Right ventricle myocardium inferior (tissue), 1 donor: Measurements from ENCODE around the gene FMC1. TPM values are rescaled to one million over a fixed set of nuclear protein-coding genes. Genes with fewer than 3 reads are reported as not detected.
"Not testable (repeated sequence)": the region's sequence is repeated elsewhere in the genome, so short reads cannot be mapped to it uniquely, and the experiment has no call there.

ENCODE experiments used
- ATAC-seq: fragments of 200-7000 bp; cut with Tn5 transposase; one replicate; pipeline ENCODE4 v1.9.1; 2020; ENCODE audit warnings: mild to moderate bottlenecking, moderate library complexity
- DNase-seq: peaks from one replicate; pipeline ENCODE4 v3.0.0; 2021; ENCODE audit errors: missing footprints
- intact Hi-C: fragments of 100-400 bp; cut with DNase I; formaldehyde crosslinking; loops from one replicate; pipeline ENCODE4 v1.11.0; 2022
- total RNA-seq: library from RNA; stranded (reverse); fragmentation: NEBNext Ultra II Directional; extraction: Animal tissue kit (Norgen Biotek cat#: 25700); gene quantifications from one replicate; pipeline ENCODE4 v1.2.1, GENCODE V29; 2021
- donor health status: DM: no; HTN: yes; CAD: no; lungs with severe emphysema.

The FMC1 gene
- total RNA-seq, 1 donor from 2014 or later, result 41.8 TPM

- DNase-seq (no peak), ATAC-seq (no peak)
- intact Hi-C loops, result no loop called here
Measured at GRCh38 chr7:139339025-139339424, 2.1 kb upstream of the FMC1 start.

GRCh38 chr7:139339698-139340036, 1.5 kb upstream of the FMC1 start:
- intact Hi-C loops, result loop anchor here (1.0 kb wide), 1 partner anchor 20 kb away; the partner anchor contains the start of gene LUC7L2
- ATAC-seq (no peak), DNase-seq (no peak)

- peak; percentile 99 for DNase-seq
- ATAC-seq, result peak; percentile 93
- intact Hi-C loops, result loop anchor here (1.0 kb wide), 1 partner anchor 19 kb away; the partner anchor contains the start of gene LUC7L2
Measured at GRCh38 chr7:139340037-139340807, 915 bp upstream of the FMC1 start.

- peak; percentile 89 for DNase-seq
- intact Hi-C loops, result loop anchor here (1.0 kb wide), 1 partner anchor 19 kb away; the partner anchor contains the start of gene LUC7L2
- ATAC-seq, result no peak
Measured at GRCh38 chr7:139340808-139341057, 404 bp upstream of the FMC1 start.

- intact Hi-C loops, result no loop called here
- DNase-seq, result no peak
Measured at GRCh38 chr7:139341776-139342226, 664 bp downstream of the FMC1 start.

GRCh38 chr7:139345042-139345441, 3.9 kb downstream of the FMC1 start:
- ATAC-seq (no peak), DNase-seq (no peak)
- intact Hi-C loops, result no loop called here

More at GRCh38 chr7:139341776-139342226, 664 bp downstream of the FMC1 start:
- ATAC-seq, result no peak

GRCh38 chr7:139351027-139351426, 9.9 kb downstream of the FMC1 start:
- intact Hi-C loops, result no loop called here
- ATAC-seq (no peak), DNase-seq (no peak)

GRCh38 chr7:139354729-139355128, 13.6 kb downstream of the FMC1 start:
- intact Hi-C loops, result loop anchor here (5.0 kb wide), 1 partner anchor 823 kb away; the partner anchor contains the start of gene KDM7A
- no peak for DNase-seq
- no peak for ATAC-seq

- ATAC-seq (no peak), DNase-seq (no peak)
- intact Hi-C loops, result loop anchor here (5.0 kb wide), 1 partner anchor 822 kb away; the partner anchor contains the start of gene KDM7A
Measured at GRCh38 chr7:139355320-139355719, 14.2 kb downstream of the FMC1 start.

GRCh38 chr7:139357729-139358506, 16.8 kb downstream of the FMC1 start:
- not testable (repeated sequence) for DNase-seq, ATAC-seq
- intact Hi-C loops, result loop anchor here (5.0 kb wide), 1 partner anchor 819 kb away; the partner anchor contains the start of gene KDM7A

GRCh38 chr7:139358541-139359365, 17.6 kb downstream of the FMC1 start:
- intact Hi-C loops, result loop anchor here (1.0 to 5.0 kb wide), 2 partner anchors 18 to 819 kb away; partner anchors contain the start of gene KDM7A
- ATAC-seq (peak; percentile 4), DNase-seq (no peak)

- intact Hi-C loops, result loop anchor here (1.0 to 5.0 kb wide), 2 partner anchors 19 to 818 kb away; partner anchors contain the start of gene KDM7A
- DNase-seq (peak; percentile 100), ATAC-seq (peak; percentile 97)
Measured at GRCh38 chr7:139359366-139360209, 18.5 kb downstream of the FMC1 start, which contains the start of gene LUC7L2. TSS of gene LUC7L2 (plus strand) at chr7:139359894. CDS start at chr7:139360262, 368 bp downstream.

- peak; percentile 88 for ATAC-seq
- DNase-seq, result peak; percentile 97
- intact Hi-C loops, result no loop called here
Measured at GRCh38 chr7:139360210-139360947, 19.2 kb downstream of the FMC1 start.

GRCh38 chr7:139360948-139361307, 19.8 kb downstream of the FMC1 start:
- intact Hi-C loops, result no loop called here
- ATAC-seq (no peak), DNase-seq (no peak)

- intact Hi-C loops, result no loop called here
- no peak for DNase-seq
- no peak for ATAC-seq
Measured at GRCh38 chr7:139361523-139361922, 20.4 kb downstream of the FMC1 start.

- DNase-seq (no peak), ATAC-seq (no peak)
- intact Hi-C loops, result no loop called here
Measured at GRCh38 chr7:139362302-139362701, 21.2 kb downstream of the FMC1 start.

GRCh38 chr7:139362981-139363380, 21.8 kb downstream of the FMC1 start:
- intact Hi-C loops, result no loop called here
- DNase-seq, result no peak
- no peak for ATAC-seq
